SK-N-MC (cell line): ENCODE measurements around the gene ECE1.
"Not testable (repeated sequence)": the region's sequence is repeated elsewhere in the genome, so short reads cannot be mapped to it uniquely, and the experiment has no call there.

Experiments used
- EZH2 ChIP-seq: fragments of 200-600 bp; sonication (generic); IDR thresholded peaks from one replicate; pipeline ENCODE4 v1.6.1; 2017; ENCODE audit warnings: antibody characterized with exemption
- FOXP2 ChIP-seq: optimal IDR thresholded peaks from 2 replicates; pipeline ENCODE3; 2011; ENCODE audit warnings: mild to moderate bottlenecking, moderate library complexity; ENCODE audit not compliant: insufficient read depth; ENCODE audit errors: extremely low read length, control extremely low read depth
- POLR2AphosphoS5 ChIP-seq: IDR thresholded peaks from 2 replicates; pipeline ENCODE4 v1.6.1; 2012; ENCODE audit warnings: mild to moderate bottlenecking, low read depth, low read length, borderline replicate concordance

DNA sequence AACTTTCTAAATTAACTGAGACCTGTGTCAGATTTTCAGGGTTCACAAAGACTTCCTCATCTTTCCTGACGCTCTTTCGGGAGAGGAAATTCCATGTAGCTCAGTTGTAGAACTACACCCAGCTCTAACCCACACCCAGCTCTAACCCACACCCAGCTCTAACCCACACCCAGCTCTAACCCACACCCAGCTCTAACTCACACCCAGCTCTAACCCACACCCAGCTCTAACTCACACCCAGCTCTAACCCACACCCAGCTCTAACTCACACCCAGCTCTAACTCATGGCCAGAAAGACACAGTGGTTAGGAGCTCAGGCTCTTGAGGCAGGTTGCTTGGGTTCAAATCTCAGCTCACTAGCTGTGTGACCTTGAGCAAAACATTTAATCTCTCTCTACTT lies 99.5 kb downstream of the ECE1 start:
- TF ChIP-seq EZH2, POLR2AphosphoS5, FOXP2: not testable (repeated sequence)
